HL-60/S4 treated with phorbol 12-myristate 13-acetate at 8.2 ng/mL for 4 days and 3 days (cell line): ENCODE results near the gene PPP2R3A.

Experiments used
- in situ Hi-C: fragments of 300-500 bp; cut with MboI; formaldehyde crosslinking; loops from 2 replicates; pipeline ENCODE4 v1.15.0; 2022; ENCODE audit warnings: low sequenced_read_pairs

The PPP2R3A gene

GRCh38 chr3:136022529-136023263 lies 57.2 kb downstream of the PPP2R3A start:
- in situ Hi-C loops, result no loop called here

GRCh38 chr3:136023264-136023978 lies 57.9 kb downstream of the PPP2R3A start:
- in situ Hi-C loops, result no loop called here

GRCh38 chr3:136036306-136036705 lies 70.8 kb downstream of the PPP2R3A start:
- in situ Hi-C loops, result no loop called here

- in situ Hi-C loops, result no loop called here
Measured at GRCh38 chr3:136038668-136039067, 73.1 kb downstream of the PPP2R3A start.

GRCh38 chr3:136042608-136043221 lies 77.2 kb downstream of the PPP2R3A start:
- in situ Hi-C loops, result no loop called here

GRCh38 chr3:136044980-136045745 lies 79.6 kb downstream of the PPP2R3A start:
- in situ Hi-C loops, result no loop called here

- in situ Hi-C loops, result no loop called here
Measured at GRCh38 chr3:136048068-136048467, 82.5 kb downstream of the PPP2R3A start.

GRCh38 chr3:136050250-136050649 lies 84.7 kb downstream of the PPP2R3A start:
- in situ Hi-C loops, result loop anchor here (25.0 kb wide), 1 partner anchor 962 kb away; no protein-coding TSS in a partner anchor

- in situ Hi-C loops, result loop anchor here (25.0 kb wide), 1 partner anchor 957 kb away; no protein-coding TSS in a partner anchor
Measured at GRCh38 chr3:136055491-136055890, 90.0 kb downstream of the PPP2R3A start.

- in situ Hi-C loops, result loop anchor here (25.0 kb wide), 1 partner anchor 945 kb away; no protein-coding TSS in a partner anchor
Measured at GRCh38 chr3:136067211-136067610, 101.7 kb downstream of the PPP2R3A start.

GRCh38 chr3:136068708-136069107 lies 103.2 kb downstream of the PPP2R3A start:
- in situ Hi-C loops, result loop anchor here (25.0 kb wide), 1 partner anchor 944 kb away; no protein-coding TSS in a partner anchor

GRCh38 chr3:136069933-136070332 lies 104.4 kb downstream of the PPP2R3A start:
- in situ Hi-C loops, result loop anchor here (10.0 to 25.0 kb wide), 2 partner anchors 685 to 942 kb away; partner anchors contain the start of gene STAG1

GRCh38 chr3:136070334-136070733 lies 104.8 kb downstream of the PPP2R3A start:
- in situ Hi-C loops, result loop anchor here (10.0 to 25.0 kb wide), 2 partner anchors 684 to 942 kb away; partner anchors contain the start of gene STAG1

GRCh38 chr3:136070953-136071949 lies 105.7 kb downstream of the PPP2R3A start:
- in situ Hi-C loops, result loop anchor here (10.0 to 25.0 kb wide), 2 partner anchors 684 to 941 kb away; partner anchors contain the start of gene STAG1

GRCh38 chr3:136074546-136075170 lies 109.1 kb downstream of the PPP2R3A start:
- in situ Hi-C loops, result loop anchor here (10.0 to 25.0 kb wide), 3 partner anchors 188 to 938 kb away; partner anchors contain the start of genes PCCB and STAG1

- in situ Hi-C loops, result loop anchor here (10.0 to 25.0 kb wide), 2 partner anchors 187 to 679 kb away; partner anchors contain the start of genes PCCB and STAG1
Measured at GRCh38 chr3:136075218-136075808, 109.8 kb downstream of the PPP2R3A start.

GRCh38 chr3:136075811-136076210 lies 110.3 kb downstream of the PPP2R3A start:
- in situ Hi-C loops, result loop anchor here (10.0 to 25.0 kb wide), 2 partner anchors 186 to 679 kb away; partner anchors contain the start of genes PCCB and STAG1
